T-cell (primary cell): ENCODE measurements around the gene ABCC10. TPM values are rescaled to one million over a fixed set of nuclear protein-coding genes. Genes with fewer than 3 reads are reported as not detected.
A peak's percentile ranks its signal among the peaks of the same experiment; 100 is the strongest.

ENCODE experiments used
- ATAC-seq, 4 experiments: fragments of 200-7000 bp in 3 of 4; fragments of 150-1000 bp in 1 of 4; cut with Tn5 transposase; replicated peaks in 1 of 4; 1 replicate in 3 of 4; 2 replicates in 1 of 4; pipeline ENCODE4 v1.10.0; 2021; ENCODE audit warnings: moderate library complexity in 3 of 4, mild to moderate bottlenecking in 2 of 4, moderate number of reproducible peaks in 1 of 4
- CTCF ChIA-PET, 2 donors: fragments of 300-600 bp; sonication (Branson Sonifier 250); formaldehyde crosslinking; loops; one replicate each; lab custom pipeline; 2022; ENCODE audit warnings: antibody characterized with exemption in 2 of 2; lab: Charles Lee
- POLR2A ChIA-PET, 2 donors: fragments of 300-600 bp; sonication (Branson Sonifier 250); formaldehyde crosslinking; loops; one replicate each; lab custom pipeline; 2022; ENCODE audit warnings: antibody characterized with exemption in 2 of 2; lab: Charles Lee
- DNase-seq, 35 experiments: peaks; one replicate each; pipeline versions ENCODE4 v3.0.0 to v3.0.0-alpha.2; 2013 to 2023
- H3K27ac ChIP-seq: one replicate; pipeline ENCODE4 v1.5.1; 2013; ENCODE audit warnings: low read length
- H3K27me3 ChIP-seq, 2 experiments: replicated peaks in 1 of 2; 1 replicate in 1 of 2; 2 replicates in 1 of 2; pipeline versions ENCODE4 v1.6.1 to v1.7.0; 2013; ENCODE audit warnings: low read length in 1 of 2, mixed read lengths in 1 of 2; ENCODE audit not compliant: control insufficient read depth in 2 of 2, insufficient read depth in 2 of 2; ENCODE audit errors: extremely low read depth in 1 of 2
- H3K36me3 ChIP-seq, 2 donors: 1 replicate in 1 of 2; 2 replicates in 1 of 2; pipeline versions ENCODE4 v1.6.1 to v1.7.0; 2013; ENCODE audit warnings: low read length in 1 of 2; ENCODE audit not compliant: control insufficient read depth in 2 of 2, insufficient read depth in 1 of 2; ENCODE audit errors: extremely low read depth in 1 of 2
- H3K4me1 ChIP-seq, 2 experiments: 1 replicate in 1 of 2; 2 replicates in 1 of 2; pipeline versions ENCODE4 v1.6.1 to v1.7.0; 2013; ENCODE audit warnings: low read length in 2 of 2, mixed read lengths in 1 of 2; ENCODE audit not compliant: insufficient read depth in 2 of 2, control insufficient read depth in 1 of 2; ENCODE audit errors: extremely low read depth in 1 of 2
- H3K4me3 ChIP-seq, 2 donors: 1 replicate in 1 of 2; 2 replicates in 1 of 2; pipeline versions ENCODE4 v1.5.1 to v1.7.0; 2013; ENCODE audit warnings: mild to moderate bottlenecking in 2 of 2, low read length in 1 of 2, moderate library complexity in 1 of 2; ENCODE audit not compliant: control insufficient read depth in 1 of 2; ENCODE audit errors: extremely low read depth in 1 of 2
- H3K9me3 ChIP-seq: 2 replicates; pipeline ENCODE4 v1.7.0; 2013
- H3K27ac Mint-ChIP-seq, 2 donors: one replicate each; pipeline ENCODE4 v1.8.0; 2020 to 2021; ENCODE audit warnings: mild to moderate bottlenecking in 2 of 2, mixed read lengths in 2 of 2
- H3K27me3 Mint-ChIP-seq, 2 donors: one replicate each; pipeline ENCODE4 v1.8.0; 2021 to 2022; ENCODE audit warnings: mixed read lengths in 2 of 2
- H3K36me3 Mint-ChIP-seq: one replicate; pipeline ENCODE4 v1.8.0; 2021; ENCODE audit warnings: mixed read lengths
- H3K4me1 Mint-ChIP-seq, 3 donors: one replicate each; pipeline ENCODE4 v1.8.0; 2020 to 2022; ENCODE audit warnings: mixed read lengths in 3 of 3, mild to moderate bottlenecking in 1 of 3
- H3K4me3 Mint-ChIP-seq, 3 donors: one replicate each; pipeline ENCODE4 v1.8.0; 2020 to 2022; ENCODE audit warnings: mild to moderate bottlenecking in 3 of 3, mixed read lengths in 3 of 3, moderate library complexity in 3 of 3
- H3K9me3 Mint-ChIP-seq, 3 donors: one replicate each; pipeline ENCODE4 v1.8.0; 2020 to 2022; ENCODE audit warnings: mixed read lengths in 3 of 3
- WGBS: methylation state at CpG from one replicate; pipeline ENCODE4 v1.1.5; 2013; ENCODE audit warnings: missing lambda C conversion rate; ENCODE audit not compliant: insufficient coverage; 5-methylcytosine and 5-hydroxymethylcytosine counted together
- total RNA-seq, 35 experiments: library from RNA in 6 of 35; stranded (reverse) in 6 of 35; fragments of 120-200 nt in 1 of 35; gene quantifications; one replicate each; pipeline versions ENCODE4 v1.2.1 to v1.2.4 and lab custom pipeline; 2013 to 2026

ABCC10 gene
- total RNA-seq, 5 donors from 2014 or later (not counting 1 experiment from before 2014, with no cell fraction given): 57.8 to 85.4 (median 75.5) TPM

DNA sequence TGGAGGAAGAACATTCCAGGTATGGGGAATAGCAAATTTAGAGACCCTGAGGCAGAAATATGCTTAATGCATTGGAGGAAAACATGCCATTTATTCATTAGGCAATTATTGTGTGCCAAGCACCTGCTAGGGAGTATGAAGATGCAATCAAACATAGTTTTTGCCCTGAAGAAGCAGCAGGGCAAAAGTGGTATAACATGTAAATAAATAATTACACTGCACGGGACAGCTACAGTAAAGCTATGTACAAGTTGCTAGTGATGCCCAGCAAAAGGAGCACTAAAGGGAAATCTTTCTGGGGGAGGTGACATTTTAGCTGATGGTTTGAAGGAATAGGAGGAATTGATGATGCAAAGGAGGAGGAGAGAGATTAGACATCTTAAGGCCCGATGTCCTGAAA lies 49.4 kb downstream of the ABCC10 start:
- H3K9me3 Mint-ChIP-seq: no peaks in the 10 kb centered on the region
- H3K27me3 ChIP-seq: peaks cover 0 to 4% of the 10 kb centered on the region in 2 experiments
- no peaks in the 10 kb centered on the region for H3K36me3 ChIP-seq
- no peaks in the 10 kb centered on the region for H3K9me3 ChIP-seq
- H3K27ac ChIP-seq: peak overlapping the region; percentile 91
- POLR2A ChIA-PET: interaction anchor here in 1 of 2 donors (0.6 kb wide), 3 partner anchors 21 to 233 kb away, joined by 3 to 14 read pairs (median 7); partner anchors contain the start of gene DLK2
- DNase-seq: peak in 1 of 35 experiments; percentile 35
- H3K27me3 Mint-ChIP-seq: no peaks in the 10 kb centered on the region
- peak overlapping the region; percentile 55 to 78 for H3K4me3 ChIP-seq
- H3K4me1 Mint-ChIP-seq: peaks cover 39 to 44% (median 42%) of the 10 kb centered on the region in 3 donors
- CTCF ChIA-PET: interaction anchor here in 1 of 2 donors (0.6 to 1.4 kb wide), 2 partner anchors 40 to 462 kb away, joined by 3 to 4 read pairs; partner anchors contain the start of genes POLR1C and YIPF3
- H3K27ac Mint-ChIP-seq: peak overlapping the region; percentile 75 to 94
- peak in 1 of 4 experiments; percentile 5 for ATAC-seq
- no peaks in the 10 kb centered on the region for H3K36me3 Mint-ChIP-seq
- peak overlapping the region; percentile 92 to 99 (median 93) for H3K4me3 Mint-ChIP-seq
- 63% methylated on average over 2 of the region's 2 CpGs for WGBS
- peaks cover 11 to 18% of the 10 kb centered on the region in 2 experiments for H3K4me1 ChIP-seq

DNA sequence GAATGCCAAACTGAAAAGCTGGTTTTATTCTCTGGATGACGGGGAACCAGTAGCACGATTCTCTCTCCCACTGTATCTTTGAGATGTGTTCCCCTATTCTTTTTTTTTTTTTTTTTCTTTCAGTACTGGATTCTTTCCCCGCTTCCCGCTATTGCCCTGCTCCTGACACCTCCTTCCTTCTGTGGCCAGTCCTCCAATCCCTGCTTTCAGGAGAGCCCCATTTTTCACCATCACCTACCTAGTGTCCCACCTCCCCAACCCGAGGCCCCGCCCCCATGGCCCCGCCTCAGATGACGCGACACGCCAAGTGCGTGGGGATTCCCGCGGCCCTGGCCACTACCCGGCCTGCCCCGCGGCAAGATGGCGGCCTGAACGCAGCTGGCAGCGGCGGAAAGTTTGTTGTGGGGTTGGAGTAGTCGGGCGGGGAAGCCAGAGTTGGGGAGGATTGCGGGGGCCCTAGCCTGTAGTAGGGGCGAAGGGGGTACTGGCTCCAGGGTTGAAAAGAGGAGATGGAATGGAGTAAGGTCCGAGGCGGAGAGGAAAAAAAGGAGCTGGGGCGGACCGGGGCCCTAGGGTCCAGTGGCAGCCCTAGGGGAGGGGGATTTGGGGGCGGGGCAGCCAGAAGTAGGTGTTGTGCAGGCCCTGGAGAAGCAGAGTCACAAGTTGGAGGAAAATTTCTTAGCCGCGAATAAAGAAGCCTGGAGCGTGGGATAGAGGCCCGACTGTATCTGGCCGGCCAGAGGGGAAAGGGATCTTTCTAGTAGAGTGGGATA lies 50.1 kb downstream of the ABCC10 start, which contains the start of gene TJAP1:
Gene TJAP1, plus strand, starts transcription at position 336 of the 773 bp plus-strand sequence. CDS start 21,432 bp downstream, outside the sequence.
- peak within 1 kb of the TSS; percentile 92 to 99 (median 93) for H3K4me3 Mint-ChIP-seq
- no peaks in the 10 kb centered on the region for H3K27me3 Mint-ChIP-seq
- POLR2A ChIA-PET: interaction anchor here (0.5 to 1.1 kb wide), 12 partner anchors 15 to 1238 kb away, joined by 3 to 14 read pairs (median 4); partner anchors contain the start of genes DLK2 (in 1 of the 2), PEX6 (in 1 of the 2) and VEGFA (in 1 of the 2)
- Histone ChIP-seq H3K27me3 (peaks cover 0 to 4% of the 10 kb centered on the region in 2 experiments), H3K9me3 (no peaks in the 10 kb centered on the region), H3K4me1 (peaks cover 11 to 18% of the 10 kb centered on the region in 2 experiments), H3K4me3 (peak within 1 kb of the TSS; percentile 69 to 78), H3K36me3 (peaks cover 0 to 1% of the 10 kb centered on the region in 2 donors), H3K27ac (peak within 1 kb of the TSS; percentile 91)
- peak; percentile 88 to 99 (median 96) for DNase-seq
- H3K4me1 Mint-ChIP-seq: peaks cover 45 to 51% (median 47%) of the 10 kb centered on the region in 3 donors
- CTCF ChIA-PET: interaction anchor here in 1 of 2 donors (0.5 to 1.4 kb wide), 6 partner anchors 18 to 610 kb away, joined by 3 to 5 read pairs (median 3); partner anchors contain the start of genes POLR1C and YIPF3
- 0% methylated on average over 25 of the region's 34 CpGs for WGBS
- peak within 1 kb of the TSS; percentile 75 to 94 for H3K27ac Mint-ChIP-seq
- H3K36me3 Mint-ChIP-seq: no peaks in the 10 kb centered on the region
- peak; percentile 100 for ATAC-seq
- H3K9me3 Mint-ChIP-seq: no peaks in the 10 kb centered on the region

DNA sequence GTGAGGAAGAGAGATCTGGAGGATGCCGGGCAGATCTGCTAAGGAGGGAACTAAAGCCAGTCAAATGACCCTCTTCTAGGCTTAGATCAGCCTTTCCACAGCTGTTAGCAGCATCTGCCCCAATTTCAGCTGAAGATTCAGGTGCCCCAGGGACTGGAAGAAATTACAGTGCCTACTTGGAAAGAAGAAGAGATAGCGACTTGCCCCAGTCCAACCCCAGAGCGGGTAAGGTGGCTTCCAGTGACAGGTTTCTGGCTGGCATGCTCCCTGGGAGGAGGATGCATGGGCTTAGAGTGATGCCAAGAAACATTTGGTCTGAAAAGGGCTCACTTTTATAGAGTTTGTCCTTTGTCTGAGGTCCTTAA lies 50.6 kb downstream of the ABCC10 start:
- Mint-ChIP-seq H3K27me3 (no peaks in the 10 kb centered on the region), H3K4me3 (peak overlapping the region; percentile 92 to 99 (median 93)), H3K27ac (peak overlapping the region; percentile 75 to 94), H3K4me1 (peaks cover 48 to 54% (median 49%) of the 10 kb centered on the region in 3 donors), H3K36me3 (peaks cover under 1% of the 10 kb centered on the region), H3K9me3 (no peaks in the 10 kb centered on the region)
- WGBS: 23% methylated on average over 2 of the region's 3 CpGs
- DNase-seq (peak in 3 of 35 experiments; percentile 15 to 33 (median 16)), ATAC-seq (no peak)
- Histone ChIP-seq H3K36me3 (peaks cover 0 to 2% of the 10 kb centered on the region in 2 donors), H3K4me3 (peak overlapping the region; percentile 69 to 78), H3K27me3 (peaks cover 0 to 4% of the 10 kb centered on the region in 2 experiments), H3K9me3 (no peaks in the 10 kb centered on the region), H3K4me1 (peaks cover 11 to 18% of the 10 kb centered on the region in 2 experiments), H3K27ac (peak overlapping the region; percentile 91)
- CTCF ChIA-PET: interaction anchor here in 1 of 2 donors (0.5 to 1.4 kb wide), 2 partner anchors 26 to 39 kb away, joined by 3 read pairs; partner anchors contain the start of genes POLR1C and YIPF3
- POLR2A ChIA-PET: interaction anchor here (0.5 to 1.1 kb wide), 7 partner anchors 15 to 1238 kb away, joined by 3 to 5 read pairs (median 3); partner anchors contain the start of gene PEX6 (in 1 of the 2)

GRCh38 chr6:43481075-43481474 lies 53.7 kb downstream of the ABCC10 start:
- DNase-seq: no peak
- no CpG with 5 or more reads among the region's 2 CpGs for WGBS
- H3K27ac ChIP-seq: no peak overlapping the region
- no peaks in the 10 kb centered on the region for H3K9me3 Mint-ChIP-seq
- H3K9me3 ChIP-seq: no peaks in the 10 kb centered on the region
- H3K4me3 Mint-ChIP-seq: no peak overlapping the region
- POLR2A ChIA-PET: interaction anchor here (0.6 to 0.7 kb wide), 4 partner anchors 10 to 1260 kb away, joined by 5 to 15 read pairs (median 8); partner anchors contain the start of gene ABCC10 (in 1 of the 2)
- H3K27me3 ChIP-seq: no peaks in the 10 kb centered on the region
- peaks cover 11 to 18% of the 10 kb centered on the region in 2 experiments for H3K4me1 ChIP-seq
- ATAC-seq: no peak
- H3K36me3 Mint-ChIP-seq: peaks cover 11% of the 10 kb centered on the region
- no peak overlapping the region for H3K27ac Mint-ChIP-seq
- H3K36me3 ChIP-seq: peaks cover 0 to 6% of the 10 kb centered on the region in 2 donors
- no peaks in the 10 kb centered on the region for H3K27me3 Mint-ChIP-seq
- CTCF ChIA-PET: interaction anchor here in 1 of 2 donors (0.6 to 0.9 kb wide), 2 partner anchors 9 to 82 kb away, joined by 3 to 7 read pairs; no protein-coding TSS in a partner anchor
- no peak overlapping the region for H3K4me3 ChIP-seq
- peaks cover 55 to 66% (median 60%) of the 10 kb centered on the region in 3 donors for H3K4me1 Mint-ChIP-seq

- H3K4me3 Mint-ChIP-seq: no peak overlapping the region
- POLR2A ChIA-PET: interaction anchor here (0.6 to 0.7 kb wide), 3 partner anchors 55 to 1261 kb away, joined by 7 to 15 read pairs (median 8); partner anchors contain the start of gene ABCC10 (in 1 of the 2)
- H3K4me1 ChIP-seq: peaks cover 10 to 17% of the 10 kb centered on the region in 2 experiments
- H3K9me3 Mint-ChIP-seq: no peaks in the 10 kb centered on the region
- H3K9me3 ChIP-seq: no peaks in the 10 kb centered on the region
- no peak overlapping the region for H3K27ac Mint-ChIP-seq
- CTCF ChIA-PET: interaction anchor here in 1 of 2 donors (0.6 kb wide), 1 partner anchor 8 kb away, joined by 7 read pairs; no protein-coding TSS in a partner anchor
- no peak for DNase-seq
- no peak for ATAC-seq
- no peaks in the 10 kb centered on the region for H3K27me3 Mint-ChIP-seq
- H3K27me3 ChIP-seq: no peaks in the 10 kb centered on the region
- no peak overlapping the region for H3K4me3 ChIP-seq
- H3K36me3 Mint-ChIP-seq: peaks cover 11% of the 10 kb centered on the region
- H3K27ac ChIP-seq: no peak overlapping the region
- WGBS: 95% methylated on average over 4 of the region's 11 CpGs
- H3K4me1 Mint-ChIP-seq: peaks cover 51 to 63% (median 57%) of the 10 kb centered on the region in 3 donors
- H3K36me3 ChIP-seq: peaks cover 0 to 6% of the 10 kb centered on the region in 2 donors
Observed at GRCh38 chr6:43481591-43482236, 54.4 kb downstream of the ABCC10 start.
